NCI-H1092 (cell line): ENCODE results near the gene KRT73.

Experiments
- DNase-seq: peaks from one replicate; lab custom pipeline; 2025; lab: John Stamatoyannopoulos, UW

The KRT73 gene

DNA sequence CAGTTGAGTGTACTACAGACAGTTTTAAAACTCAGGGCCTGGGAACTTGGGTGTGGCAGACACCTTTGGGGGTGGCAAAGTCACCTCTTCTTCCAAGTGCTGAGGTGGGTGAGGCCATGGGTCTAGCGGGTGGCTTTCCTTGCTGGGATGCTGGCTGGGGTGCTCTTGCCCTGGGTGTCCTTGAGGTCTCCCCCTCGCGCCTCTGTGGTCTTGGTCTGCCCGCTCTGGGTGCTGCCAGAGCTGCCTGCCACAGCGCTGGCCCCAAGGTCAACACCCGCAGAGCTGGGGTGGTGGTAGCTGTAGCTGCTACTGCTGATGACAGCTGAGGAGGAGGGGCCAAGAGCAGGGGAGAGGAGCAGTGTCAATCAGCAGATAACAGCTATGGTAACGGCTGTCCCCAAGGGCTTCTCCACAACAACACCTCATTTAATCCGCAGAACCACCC, 51.5 kb downstream of the KRT73 start:
- DNase-seq: no peak

DNA sequence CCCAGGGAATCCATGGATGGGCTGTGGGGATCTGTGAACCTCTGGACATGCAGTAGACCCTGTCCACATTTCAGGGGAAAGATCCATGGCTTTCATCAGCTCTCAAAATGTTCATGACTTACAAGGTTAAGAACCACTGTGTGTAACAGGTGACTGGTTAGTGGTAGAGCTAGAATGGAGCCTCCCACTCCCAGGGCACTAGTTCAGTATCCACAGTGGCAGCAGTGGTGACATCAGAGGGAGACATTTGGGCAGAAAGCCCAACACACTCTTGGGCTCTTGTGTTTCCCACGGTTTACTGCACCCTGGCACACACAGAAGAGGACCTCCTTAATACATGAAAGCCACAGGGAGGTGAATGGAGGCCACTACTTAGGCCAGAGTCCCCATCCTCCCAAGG, 53.8 kb downstream of the KRT73 start:
- DNase-seq: no peak

DNA sequence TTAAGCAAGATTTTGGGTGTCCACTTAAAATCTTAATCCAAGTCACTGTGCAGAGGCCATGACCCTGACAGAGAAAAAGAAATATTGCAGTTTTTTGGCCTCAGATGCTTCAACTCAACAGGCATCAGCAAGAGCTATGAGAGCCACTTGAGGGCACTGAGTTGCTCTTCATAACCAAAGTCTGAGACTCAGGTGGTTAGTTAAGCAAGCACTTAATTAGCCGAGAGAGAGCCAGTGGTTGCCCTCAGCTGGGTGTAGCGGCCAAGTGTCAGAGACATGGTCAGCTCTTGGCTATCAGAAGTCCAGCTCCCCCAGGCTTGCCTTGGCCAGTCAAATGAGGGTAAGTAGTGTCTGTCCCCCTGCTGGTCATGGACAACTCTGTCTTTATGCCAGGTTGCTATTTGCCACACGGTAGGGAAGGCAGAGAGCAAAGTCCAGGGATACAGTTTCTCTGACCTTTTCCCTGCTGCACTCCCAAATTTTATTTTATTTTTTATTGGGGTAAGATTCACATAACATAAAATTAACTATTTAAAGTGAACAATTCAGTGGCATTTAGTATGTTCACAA, 56.4 kb downstream of the KRT73 start:
- no peak for DNase-seq

DNA sequence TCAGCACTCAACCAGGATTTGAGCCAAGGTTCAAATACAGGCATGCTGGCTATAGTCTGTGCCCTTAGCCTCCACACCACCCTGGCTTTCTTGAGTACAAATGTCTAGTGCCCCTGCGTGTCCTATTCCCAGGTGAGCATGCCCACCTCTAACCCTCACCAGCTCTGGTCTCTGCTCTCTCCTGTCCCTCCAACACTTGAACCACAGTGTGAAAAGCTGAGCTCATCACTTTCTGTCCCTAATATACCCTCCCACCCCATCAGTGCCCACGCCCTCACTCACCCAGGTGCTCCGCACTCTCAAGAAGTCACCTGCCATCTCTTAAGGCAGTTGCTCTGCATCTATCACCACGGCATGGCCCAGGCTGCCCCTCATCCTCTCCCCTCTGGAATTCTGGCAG, 58.4 kb downstream of the KRT73 start:
- no peak for DNase-seq

DNA sequence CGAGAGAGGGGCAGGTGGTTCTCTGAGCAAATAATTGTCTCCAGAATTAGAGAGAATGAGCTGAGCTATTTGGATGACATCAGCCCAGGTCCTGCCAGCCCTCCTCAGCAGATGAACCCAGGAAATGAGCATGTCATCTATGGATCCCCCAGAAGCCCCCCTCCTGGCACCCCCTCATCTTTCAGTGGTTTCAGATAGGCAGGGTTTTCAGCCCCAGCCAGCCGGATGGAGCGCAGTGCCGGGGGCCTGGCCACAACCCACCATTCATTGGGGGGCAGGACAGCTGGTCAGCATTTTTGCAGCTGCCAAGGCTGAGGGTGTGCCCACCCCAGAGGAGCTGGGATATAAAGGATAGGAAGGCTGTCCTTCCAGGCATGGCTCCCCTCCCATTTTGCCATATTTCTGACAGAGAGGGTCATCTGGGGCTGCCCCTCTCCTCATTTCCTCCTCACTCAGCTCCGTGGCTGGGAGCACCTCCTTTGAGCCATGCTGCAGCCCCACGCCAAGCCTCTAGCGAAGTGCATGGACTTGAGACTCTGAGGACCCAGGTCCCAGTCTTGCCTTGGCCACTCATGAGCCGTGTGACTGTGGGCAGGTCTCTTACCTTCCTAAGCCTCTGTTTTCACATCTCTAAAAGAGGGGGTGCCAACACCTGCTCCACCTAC, 59.4 kb downstream of the KRT73 start:
- DNase-seq: no peak
